SK-N-SH (cell line): Measurements from ENCODE around the gene TXNDC11. TPM values are rescaled to one million over a fixed set of nuclear protein-coding genes. Genes with fewer than 3 reads are reported as not detected.

Source experiments
- CTCF ChIA-PET: fragments of 300-600, 350-600 bp; formaldehyde crosslinking; extraction: SDS; loops from one replicate; lab custom pipeline; 2021; lab: Yijun Ruan, JAX
- POLR2A ChIA-PET: fragments of 350-600 bp; sonication (Branson Sonifier 250); formaldehyde crosslinking; extraction: SDS; loops from one replicate; lab custom pipeline; 2020; ENCODE audit warnings: antibody characterized with exemption, inconsistent platforms; lab: Yijun Ruan, JAX
- DNase-seq: peaks from one replicate; pipeline ENCODE4 v3.0.0; 2012
- H2AFZ ChIP-seq: fragments of 200-600 bp; sonication (generic); 2 replicates; pipeline ENCODE4 v1.8.1; 2016; ENCODE audit warnings: antibody characterized with exemption, mild to moderate bottlenecking, low read depth
- H3F3A ChIP-seq: fragments of 200-600 bp; sonication (generic); replicated peaks from 2 replicates; pipeline ENCODE3; 2016; ENCODE audit warnings: antibody characterized with exemption, mild to moderate bottlenecking; ENCODE audit not compliant: insufficient read depth
- H3K27ac ChIP-seq, 2 experiments: fragments of 200-500 bp in 1 of 2; fragments of 200-600 bp in 1 of 2; sonication (Bioruptor generic) in 1 of 2; sonication (generic), shearing (Covaris generic) in 1 of 2; 2 replicates each; pipeline versions ENCODE4 v1.5.1 to v1.6.1; 2014 to 2016; ENCODE audit warnings: low read depth in 2 of 2, inconsistent platforms in 1 of 2, low read length in 1 of 2, mild to moderate bottlenecking in 1 of 2, mixed read lengths in 1 of 2
- H3K27me3 ChIP-seq: fragments of 200-600 bp; sonication (generic), shearing (Covaris generic); 2 replicates; pipeline ENCODE4 v1.6.1; 2016; ENCODE audit warnings: mixed run types; ENCODE audit not compliant: insufficient read depth
- H3K36me3 ChIP-seq, 2 experiments: fragments of 200-500 bp in 1 of 2; fragments of 200-600 bp in 1 of 2; sonication (Bioruptor generic) in 1 of 2; sonication (generic) in 1 of 2; replicated peaks in 1 of 2; 2 replicates each; pipeline versions ENCODE3 to v1.5.1; 2014 to 2016; ENCODE audit warnings: low read length in 1 of 2, mild to moderate bottlenecking in 1 of 2; ENCODE audit not compliant: insufficient read depth in 2 of 2, control insufficient read depth in 1 of 2
- H3K4me1 ChIP-seq, 2 experiments: fragments of 200-500 bp in 1 of 2; fragments of 200-600 bp in 1 of 2; sonication (Bioruptor generic) in 1 of 2; sonication (generic), shearing (Covaris generic) in 1 of 2; 2 replicates each; pipeline versions ENCODE4 v1.5.1 to v1.6.1; 2014 to 2016; ENCODE audit warnings: low read depth in 1 of 2, low read length in 1 of 2, mixed run types in 1 of 2; ENCODE audit not compliant: insufficient read depth in 2 of 2, control insufficient read depth in 1 of 2
- H3K4me2 ChIP-seq: fragments of 200-600 bp; sonication (generic), shearing (Covaris generic); 2 replicates; pipeline ENCODE4 v1.6.1; 2017; ENCODE audit warnings: mixed run types
- H3K4me3 ChIP-seq, 2 experiments: fragments of 200-500 bp in 1 of 2; fragments of 200-600 bp in 1 of 2; sonication (Bioruptor generic) in 1 of 2; sonication (generic), shearing (Covaris generic) in 1 of 2; 2 replicates each; pipeline versions ENCODE4 v1.5.1 to v1.8.1; 2014 to 2016; ENCODE audit warnings: low read depth in 2 of 2, inconsistent platforms in 1 of 2, low read length in 1 of 2, mild to moderate bottlenecking in 1 of 2, mixed read lengths in 1 of 2, moderate library complexity in 1 of 2
- H3K79me2 ChIP-seq: fragments of 200-600 bp; sonication (generic); 2 replicates; pipeline ENCODE4 v1.8.1; 2017; ENCODE audit warnings: mild to moderate bottlenecking; ENCODE audit not compliant: insufficient read depth
- H3K9ac ChIP-seq: fragments of 200-600 bp; sonication (generic); 2 replicates; pipeline ENCODE4 v1.6.1; 2017; ENCODE audit warnings: mixed run types
- H3K9me2 ChIP-seq: fragments of 200-600 bp; sonication (generic); 2 replicates; pipeline ENCODE4 v1.6.1; 2017; ENCODE audit warnings: mixed run types
- H3K9me3 ChIP-seq: fragments of 200-600 bp; sonication (generic); 2 replicates; pipeline ENCODE4 v1.6.1; 2017; ENCODE audit warnings: mixed run types, mild to moderate bottlenecking, moderate library complexity
- H4K20me1 ChIP-seq: fragments of 200-600 bp; sonication (generic); 2 replicates; pipeline ENCODE4 v1.6.1; 2017; ENCODE audit warnings: mild to moderate bottlenecking, mixed run types; ENCODE audit not compliant: insufficient read depth
- CHD2 ChIP-seq: fragments of 150-350 bp; IDR thresholded peaks from 2 replicates; pipeline ENCODE4 v1.6.1; 2018; ENCODE audit warnings: low read length; ENCODE audit not compliant: partially characterized antibody
- CTCF ChIP-seq: fragments of 200-600 bp; sonication (generic); IDR thresholded peaks from 2 replicates; pipeline ENCODE4 v1.6.1; 2017; ENCODE audit warnings: antibody characterized with exemption, mild to moderate bottlenecking, moderate library complexity
- ELF1 ChIP-seq: IDR thresholded peaks from 2 replicates; pipeline ENCODE4 v1.4.0; 2012
- EP300 ChIP-seq, 2 experiments: IDR thresholded peaks; 2 replicates each; pipeline versions ENCODE4 v1.4.0 to v1.6.1; 2012; ENCODE audit warnings: borderline replicate concordance in 1 of 2, low read depth in 1 of 2, low read length in 1 of 2
- EZH2phosphoT487 ChIP-seq: fragments of 200-600 bp; sonication (generic); IDR thresholded peaks from 2 replicates; pipeline ENCODE4 v1.6.1; 2017; ENCODE audit warnings: low read depth, mixed run types, mild to moderate bottlenecking, antibody characterized with exemption, moderate library complexity, borderline replicate concordance
- FOSL2 ChIP-seq: IDR thresholded peaks from 2 replicates; pipeline ENCODE4 v1.4.0; 2012; ENCODE audit warnings: low read depth, mild to moderate bottlenecking, moderate library complexity, borderline replicate concordance
- MAX ChIP-seq: IDR thresholded peaks from 2 replicates; pipeline ENCODE4 v1.4.0; 2012; ENCODE audit warnings: low read depth
- NFIC ChIP-seq: IDR thresholded peaks from 2 replicates; pipeline ENCODE4 v1.4.0; 2012; ENCODE audit warnings: borderline replicate concordance
- PBX3 ChIP-seq: IDR thresholded peaks from 2 replicates; pipeline ENCODE4; 2012
- POLR2AphosphoS5 ChIP-seq: IDR thresholded peaks from 2 replicates; pipeline ENCODE4 v1.6.1; 2012; ENCODE audit warnings: low read depth, low read length
- RAD21 ChIP-seq: IDR thresholded peaks from 2 replicates; pipeline ENCODE4 v1.6.1; 2012; ENCODE audit warnings: mild to moderate bottlenecking, low read length
- RCOR1 ChIP-seq: fragments of 150-350 bp; IDR thresholded peaks from 2 replicates; pipeline ENCODE4 v1.6.1; 2017; ENCODE audit warnings: antibody characterized with exemption, low read length
- RXRA ChIP-seq: IDR thresholded peaks from 2 replicates; pipeline ENCODE4 v1.4.0; 2012; ENCODE audit warnings: low read depth, mild to moderate bottlenecking, borderline replicate concordance
- SIN3A ChIP-seq: IDR thresholded peaks from 2 replicates; pipeline ENCODE4 v1.6.1; 2012; ENCODE audit warnings: low read depth, mild to moderate bottlenecking, low read length, moderate library complexity, borderline replicate concordance
- TAF1 ChIP-seq: IDR thresholded peaks from 2 replicates; pipeline ENCODE4 v1.6.1; 2012; ENCODE audit warnings: low read depth, mild to moderate bottlenecking, low read length, moderate library complexity, borderline replicate concordance
- TCF12 ChIP-seq: IDR thresholded peaks from 2 replicates; pipeline ENCODE4 v1.4.0; 2012
- YY1 ChIP-seq: IDR thresholded peaks from 2 replicates; pipeline ENCODE4 v1.4.0; 2012; ENCODE audit warnings: low read depth, mild to moderate bottlenecking
- WGBS: methylation state at CpG from one replicate; pipeline ENCODE4 v1.1.6; 2017; ENCODE audit warnings: low lambda C conversion rate; 5-methylcytosine and 5-hydroxymethylcytosine counted together
- polyA plus RNA-seq, 3 experiments: library from polyadenylated mRNA; depleted of rRNA; stranded (reverse); fragments of >200 nt; gene quantifications; 2 replicates each; pipeline ENCODE4 v1.2.3, GENCODE V29; 2012

The TXNDC11 gene
- polyA plus RNA-seq, 1 of the 3 experiments (the other 2 are of a cell fraction) = 37.0 TPM

GRCh38 chr16:11667221-11667823 lies 75.3 kb downstream of the TXNDC11 start:
- CTCF ChIA-PET = interaction anchor here (1.2 to 2.1 kb wide), 3 partner anchors 26 to 271 kb away, joined by 3 to 5 read pairs (median 3); no protein-coding TSS in a partner anchor
- no peak for TF ChIP-seq EP300 (IDR thresholded peaks at IDR 0.05; ENCODE audit: borderline replicate concordance in 1 of 2, low read depth in 1 of 2, low read length in 1 of 2)
- no peak for TF ChIP-seq PBX3
- TF ChIP-seq TAF1 = no peak
- TF ChIP-seq EZH2phosphoT487 = no peak
- TF ChIP-seq NFIC = no peak
- TF ChIP-seq, all 33 proteins: peak for 0
- peaks cover 12% of the 10 kb centered on the region for H3K79me2 ChIP-seq
- H3K9ac ChIP-seq = no peak overlapping the region
- H3K4me3 ChIP-seq = no peak overlapping the region; a peak in 1 of 4 replicates
- H3F3A ChIP-seq = peaks cover 8% of the 10 kb centered on the region
- peaks cover 0 to 23% of the 10 kb centered on the region in 2 experiments; a peak in 1 of 4 replicates for H3K4me1 ChIP-seq
- H3K9me2 ChIP-seq = no peaks in the 10 kb centered on the region
- H3K36me3 ChIP-seq = no peaks in the 10 kb centered on the region
- peaks cover 24% of the 10 kb centered on the region for H4K20me1 ChIP-seq
- H3K27ac ChIP-seq = no peak overlapping the region
- H2AFZ ChIP-seq = no peak overlapping the region
- no peaks in the 10 kb centered on the region for H3K27me3 ChIP-seq
- WGBS = 96% methylated on average over 9 of the region's 11 CpGs
- POLR2A ChIA-PET = interaction anchor here (0.7 to 1.1 kb wide), 3 partner anchors 9 to 46 kb away, joined by 3 to 8 read pairs (median 4); no protein-coding TSS in a partner anchor
- H3K4me2 ChIP-seq = peak overlapping the region; percentile 76; the same call in 1 of the 2 replicates
- no peaks in the 10 kb centered on the region for H3K9me3 ChIP-seq
- DNase-seq = no peak

- H3K9me2 ChIP-seq = no peaks in the 10 kb centered on the region
- H3K27ac ChIP-seq = no peak overlapping the region
- H3K4me2 ChIP-seq = no peak overlapping the region
- H3K27me3 ChIP-seq = no peaks in the 10 kb centered on the region
- 96% methylated on average over 14 of the region's 14 CpGs for WGBS
- no peak overlapping the region for H2AFZ ChIP-seq
- peaks cover 12% of the 10 kb centered on the region for H3K79me2 ChIP-seq
- CTCF ChIA-PET = interaction anchor here (0.6 to 2.1 kb wide), 4 partner anchors 25 to 270 kb away, joined by 3 to 5 read pairs (median 4); no protein-coding TSS in a partner anchor
- H3K9ac ChIP-seq = no peak overlapping the region
- H4K20me1 ChIP-seq = peaks cover 17% of the 10 kb centered on the region
- H3K4me3 ChIP-seq = no peak overlapping the region
- peaks cover 8% of the 10 kb centered on the region for H3F3A ChIP-seq
- no peak for TF ChIP-seq CHD2
- no peak for TF ChIP-seq POLR2AphosphoS5
- TF ChIP-seq RXRA = no peak
- no peak for TF ChIP-seq CTCF
- no peak for TF ChIP-seq YY1
- no peak for TF ChIP-seq EZH2phosphoT487
- TF ChIP-seq FOSL2 = no peak
- TF ChIP-seq TCF12 = no peak
- TF ChIP-seq RAD21 = no peak
- no peak for TF ChIP-seq MAX
- no peak for TF ChIP-seq RCOR1
- no peak for TF ChIP-seq NFIC
- no peak for TF ChIP-seq SIN3A
- TF ChIP-seq ELF1 = no peak
- no peak for TF ChIP-seq PBX3
- TF ChIP-seq, all 33 proteins: peak for 0
- POLR2A ChIA-PET = no interaction called here
- DNase-seq = no peak
- H3K36me3 ChIP-seq = no peaks in the 10 kb centered on the region
- peaks cover 0 to 21% of the 10 kb centered on the region in 2 experiments; a peak in 1 of 4 replicates for H3K4me1 ChIP-seq
- no peaks in the 10 kb centered on the region for H3K9me3 ChIP-seq
These were observed 76.3 kb downstream of the TXNDC11 start for GRCh38 chr16:11666103-11667055.
